Kidney (tissue), 14 donors: Measurements from ENCODE around the gene PCSK9. TPM values are rescaled to one million over a fixed set of nuclear protein-coding genes. Genes with fewer than 3 reads are reported as not detected.
A peak's percentile ranks its signal among the peaks of the same experiment; 100 is the strongest.

ENCODE experiments used
- DNase-seq, 5 donors: peaks; one replicate each; pipeline ENCODE4 v3.0.0-alpha.2; 2013 to 2020
- FAIRE-seq: peaks from 2 replicates; lab custom pipeline; 2012; peaks lifted over from hg19 to GRCh38; lab: Jason Lieb, UNC
- H3K27ac ChIP-seq, 2 donors: one replicate each; pipeline ENCODE4 v1.7.0; 2013; ENCODE audit warnings: low read depth in 2 of 2, low read length in 2 of 2, inconsistent platforms in 1 of 2
- H3K27me3 ChIP-seq: one replicate; pipeline ENCODE4 v1.7.1; 2013; ENCODE audit warnings: low read length, inconsistent platforms; ENCODE audit not compliant: control insufficient read depth, insufficient read depth
- H3K36me3 ChIP-seq, 3 donors: one replicate each; pipeline versions ENCODE4 v1.7.0 to v1.7.1; 2013; ENCODE audit warnings: low read length in 3 of 3, control low read depth in 1 of 3, inconsistent platforms in 1 of 3; ENCODE audit not compliant: insufficient read depth in 3 of 3, control insufficient read depth in 2 of 3
- H3K4me1 ChIP-seq, 3 donors: one replicate each; pipeline versions ENCODE4 v1.7.0 to v1.7.1; 2013; ENCODE audit warnings: low read length in 3 of 3, inconsistent platforms in 1 of 3, low read depth in 1 of 3; ENCODE audit not compliant: control insufficient read depth in 2 of 3, insufficient read depth in 2 of 3
- H3K4me3 ChIP-seq, 3 donors: one replicate each; pipeline versions ENCODE4 v1.7.0 to v1.8.1; 2013; ENCODE audit warnings: low read length in 3 of 3, control low read depth in 1 of 3, inconsistent platforms in 1 of 3
- H3K9ac ChIP-seq, 3 donors: one replicate each; pipeline versions ENCODE4 v1.7.0 to v1.7.1; 2013; ENCODE audit warnings: low read length in 3 of 3, control low read depth in 1 of 3, inconsistent platforms in 1 of 3
- H3K9me3 ChIP-seq, 3 donors: one replicate each; pipeline versions ENCODE4 v1.7.0 to v1.7.1; 2013; ENCODE audit warnings: low read length in 3 of 3, control low read depth in 1 of 3, inconsistent platforms in 1 of 3; ENCODE audit not compliant: control insufficient read depth in 2 of 3, insufficient read depth in 1 of 3
- CTCF ChIP-seq: IDR thresholded peaks from 3 replicates; pipeline ENCODE4 v1.5.1; 2012; ENCODE audit warnings: mild to moderate bottlenecking, moderate library complexity, borderline replicate concordance; ENCODE audit not compliant: insufficient read depth; ENCODE audit errors: extremely low read depth
- intact Hi-C: fragments of 100-400 bp; cut with DNase I; formaldehyde crosslinking; loops from one replicate; pipeline ENCODE4 v1.11.1; 2022
- polyA plus RNA-seq: library from polyadenylated mRNA; stranded (reverse); fragments of 350-450 nt; fragmentation: Illumina TruSeq; extraction: RNeasy Lipid Tissue Mini Kit (QIAGEN cat#74804); gene quantifications from one replicate; pipeline ENCODE4 v1.2.3, GENCODE V29; 2014; ENCODE audit warnings: low read depth, low replicate concordance; ENCODE audit not compliant: insufficient read depth
- total RNA-seq: library from RNA; stranded (reverse); fragmentation: NEBNext Ultra II Directional; extraction: Animal tissue kit (Norgen Biotek cat#: 25700); gene quantifications from one replicate; pipeline ENCODE4 v1.2.1, GENCODE V29; 2021
- donor health status: control.
- donor health status: control.
- donor health status: control.
- donor health status: control.
- donor health status: control.
- donor health status: DM: yes; HTN: yes; CAD: no.
- donor health status: Normal renal cell carcinoma (clear cell type).

Gene PCSK9
- total and polyA plus RNA-seq, 2 donors from 2014 or later: 0.13 to 0.28 TPM

GRCh38 chr1:55067914-55068313 lies 28.6 kb downstream of the PCSK9 start:
- H3K27me3 ChIP-seq: no peaks in the 10 kb centered on the region
- H3K27ac ChIP-seq: no peak overlapping the region
- H3K9me3 ChIP-seq: no peaks in the 10 kb centered on the region
- intact Hi-C loops: no loop called here
- no peak overlapping the region for H3K9ac ChIP-seq
- FAIRE-seq: no peak
- no peak overlapping the region for H3K4me3 ChIP-seq
- no peak for DNase-seq
- no peak for TF ChIP-seq CTCF
- peaks cover 0 to 6% (median 4%) of the 10 kb centered on the region in 3 donors for H3K4me1 ChIP-seq
- peaks cover 15 to 47% (median 33%) of the 10 kb centered on the region in 3 donors for H3K36me3 ChIP-seq

GRCh38 chr1:55068638-55069037 lies 29.3 kb downstream of the PCSK9 start:
- H3K4me3 ChIP-seq: no peak overlapping the region
- no peak for TF ChIP-seq CTCF
- no peak overlapping the region for H3K9ac ChIP-seq
- no peak overlapping the region for H3K27ac ChIP-seq
- peaks cover 0 to 6% (median 4%) of the 10 kb centered on the region in 3 donors for H3K4me1 ChIP-seq
- no peak for FAIRE-seq
- H3K36me3 ChIP-seq: peaks cover 18 to 54% (median 37%) of the 10 kb centered on the region in 3 donors
- peak in 1 of 5 donors; percentile 4 for DNase-seq
- H3K9me3 ChIP-seq: no peaks in the 10 kb centered on the region
- intact Hi-C loops: no loop called here
- H3K27me3 ChIP-seq: no peaks in the 10 kb centered on the region

GRCh38 chr1:55069280-55069679 lies 29.9 kb downstream of the PCSK9 start:
- no peak for TF ChIP-seq CTCF
- intact Hi-C loops: no loop called here
- Histone ChIP-seq H3K4me3 (no peak overlapping the region), H3K9me3 (no peaks in the 10 kb centered on the region), H3K27me3 (no peaks in the 10 kb centered on the region), H3K9ac (no peak overlapping the region), H3K27ac (no peak overlapping the region), H3K36me3 (peaks cover 19 to 60% (median 39%) of the 10 kb centered on the region in 3 donors), H3K4me1 (peaks cover 0 to 4% (median 2%) of the 10 kb centered on the region in 3 donors)
- no peak for FAIRE-seq
- peak in 1 of 5 donors; percentile 7 for DNase-seq
